ENCODE data around the gene BEND4.

BEND4 gene

GRCh38 chr4:42172921-42173320 lies 20.5 kb upstream of the BEND4 start:
- ATAC-seq = no peak
- TF ChIP-seq ZNF8 (CRISPR knock-in tag; IDR thresholded peaks at IDR 0.05) (no peak), ZFP30 (CRISPR knock-in tag; IDR thresholded peaks at IDR 0.05) (no peak), ZNF565 (CRISPR knock-in tag; conservative IDR thresholded peaks at IDR 0.05; ENCODE audit: low read depth) (no peak), CSDC2 (CRISPR knock-in tag; IDR thresholded peaks at IDR 0.05) (no peak), PATZ1 (CRISPR knock-in tag; IDR thresholded peaks at IDR 0.05; ENCODE audit: borderline replicate concordance) (no peak), POU6F1 (CRISPR knock-in tag; IDR thresholded peaks at IDR 0.05; ENCODE audit: borderline replicate concordance, low read depth) (no peak), RARB (CRISPR knock-in tag; IDR thresholded peaks at IDR 0.05) (no peak), PPARA (CRISPR knock-in tag; IDR thresholded peaks at IDR 0.05; ENCODE audit: borderline replicate concordance) (no peak), OSR1 (CRISPR knock-in tag; IDR thresholded peaks at IDR 0.05) (no peak)
- TF ChIP-seq, protein P1, sequence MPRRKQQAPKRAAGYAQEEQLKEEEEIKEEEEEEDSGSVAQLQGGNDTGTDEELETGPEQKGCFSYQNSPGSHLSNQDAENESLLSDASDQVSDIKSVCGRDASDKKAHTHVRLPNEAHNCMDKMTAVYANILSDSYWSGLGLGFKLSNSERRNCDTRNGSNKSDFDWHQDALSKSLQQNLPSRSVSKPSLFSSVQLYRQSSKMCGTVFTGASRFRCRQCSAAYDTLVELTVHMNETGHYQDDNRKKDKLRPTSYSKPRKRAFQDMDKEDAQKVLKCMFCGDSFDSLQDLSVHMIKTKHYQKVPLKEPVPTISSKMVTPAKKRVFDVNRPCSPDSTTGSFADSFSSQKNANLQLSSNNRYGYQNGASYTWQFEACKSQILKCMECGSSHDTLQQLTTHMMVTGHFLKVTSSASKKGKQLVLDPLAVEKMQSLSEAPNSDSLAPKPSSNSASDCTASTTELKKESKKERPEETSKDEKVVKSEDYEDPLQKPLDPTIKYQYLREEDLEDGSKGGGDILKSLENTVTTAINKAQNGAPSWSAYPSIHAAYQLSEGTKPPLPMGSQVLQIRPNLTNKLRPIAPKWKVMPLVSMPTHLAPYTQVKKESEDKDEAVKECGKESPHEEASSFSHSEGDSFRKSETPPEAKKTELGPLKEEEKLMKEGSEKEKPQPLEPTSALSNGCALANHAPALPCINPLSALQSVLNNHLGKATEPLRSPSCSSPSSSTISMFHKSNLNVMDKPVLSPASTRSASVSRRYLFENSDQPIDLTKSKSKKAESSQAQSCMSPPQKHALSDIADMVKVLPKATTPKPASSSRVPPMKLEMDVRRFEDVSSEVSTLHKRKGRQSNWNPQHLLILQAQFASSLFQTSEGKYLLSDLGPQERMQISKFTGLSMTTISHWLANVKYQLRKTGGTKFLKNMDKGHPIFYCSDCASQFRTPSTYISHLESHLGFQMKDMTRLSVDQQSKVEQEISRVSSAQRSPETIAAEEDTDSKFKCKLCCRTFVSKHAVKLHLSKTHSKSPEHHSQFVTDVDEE (CRISPR knock-in tag; IDR thresholded peaks at IDR 0.05) = no peak
- TF ChIP-seq, protein P2, sequence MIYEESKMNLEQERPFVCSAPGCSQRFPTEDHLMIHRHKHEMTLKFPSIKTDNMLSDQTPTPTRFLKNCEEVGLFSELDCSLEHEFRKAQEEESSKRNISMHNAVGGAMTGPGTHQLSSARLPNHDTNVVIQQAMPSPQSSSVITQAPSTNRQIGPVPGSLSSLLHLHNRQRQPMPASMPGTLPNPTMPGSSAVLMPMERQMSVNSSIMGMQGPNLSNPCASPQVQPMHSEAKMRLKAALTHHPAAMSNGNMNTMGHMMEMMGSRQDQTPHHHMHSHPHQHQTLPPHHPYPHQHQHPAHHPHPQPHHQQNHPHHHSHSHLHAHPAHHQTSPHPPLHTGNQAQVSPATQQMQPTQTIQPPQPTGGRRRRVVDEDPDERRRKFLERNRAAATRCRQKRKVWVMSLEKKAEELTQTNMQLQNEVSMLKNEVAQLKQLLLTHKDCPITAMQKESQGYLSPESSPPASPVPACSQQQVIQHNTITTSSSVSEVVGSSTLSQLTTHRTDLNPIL (CRISPR knock-in tag; IDR thresholded peaks at IDR 0.05; ENCODE audit: low read depth) = no peak

DNA sequence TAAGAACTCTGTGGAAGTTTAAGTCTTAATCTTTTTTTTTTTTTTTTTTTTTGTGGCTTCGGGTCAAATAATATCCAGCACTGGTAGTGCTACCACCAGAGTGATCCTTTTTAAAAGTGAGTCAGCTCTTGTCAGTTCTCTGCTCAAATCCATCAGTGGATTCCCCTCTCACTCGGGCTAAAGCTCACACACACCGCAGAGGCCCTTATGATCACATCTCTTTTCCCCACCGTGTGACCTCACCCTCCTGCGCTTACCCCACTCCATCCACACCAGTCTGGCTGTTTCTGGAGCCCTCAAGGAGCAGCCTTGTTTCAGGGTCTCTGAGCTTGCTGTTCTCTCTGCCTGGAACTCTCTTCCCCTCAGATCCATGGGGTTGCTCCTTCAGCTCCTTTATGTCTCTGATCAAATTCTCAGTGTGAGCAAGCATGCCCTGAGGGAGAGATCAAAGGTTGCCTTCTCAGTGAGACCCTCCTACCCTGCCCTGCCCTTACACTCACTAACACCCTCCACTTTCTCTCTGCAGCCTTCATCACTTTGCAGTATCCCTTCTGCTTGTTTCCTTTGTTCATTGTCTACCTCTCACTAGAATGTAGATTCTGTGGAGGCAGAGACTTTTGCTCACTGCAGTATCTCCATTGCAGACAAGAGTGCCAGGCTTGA lies 19.8 kb upstream of the BEND4 start:
- no peak for ATAC-seq
- TF ChIP-seq TCF4 (CRISPR knock-in tag; IDR thresholded peaks at IDR 0.05; ENCODE audit: borderline replicate concordance) = no peak
- TF ChIP-seq, protein P1 (CRISPR knock-in tag; IDR thresholded peaks at IDR 0.05) = no peak
- no peak for TF ChIP-seq SNAI2 (CRISPR knock-in tag; IDR thresholded peaks at IDR 0.05)
- no peak for TF ChIP-seq ZNF565 (CRISPR knock-in tag; conservative IDR thresholded peaks at IDR 0.05; ENCODE audit: low read depth)
- TF ChIP-seq ZNF70 (CRISPR knock-in tag; IDR thresholded peaks at IDR 0.05) = no peak
- no peak for TF ChIP-seq OSR1 (CRISPR knock-in tag; IDR thresholded peaks at IDR 0.05)
- TF ChIP-seq, protein P3, sequence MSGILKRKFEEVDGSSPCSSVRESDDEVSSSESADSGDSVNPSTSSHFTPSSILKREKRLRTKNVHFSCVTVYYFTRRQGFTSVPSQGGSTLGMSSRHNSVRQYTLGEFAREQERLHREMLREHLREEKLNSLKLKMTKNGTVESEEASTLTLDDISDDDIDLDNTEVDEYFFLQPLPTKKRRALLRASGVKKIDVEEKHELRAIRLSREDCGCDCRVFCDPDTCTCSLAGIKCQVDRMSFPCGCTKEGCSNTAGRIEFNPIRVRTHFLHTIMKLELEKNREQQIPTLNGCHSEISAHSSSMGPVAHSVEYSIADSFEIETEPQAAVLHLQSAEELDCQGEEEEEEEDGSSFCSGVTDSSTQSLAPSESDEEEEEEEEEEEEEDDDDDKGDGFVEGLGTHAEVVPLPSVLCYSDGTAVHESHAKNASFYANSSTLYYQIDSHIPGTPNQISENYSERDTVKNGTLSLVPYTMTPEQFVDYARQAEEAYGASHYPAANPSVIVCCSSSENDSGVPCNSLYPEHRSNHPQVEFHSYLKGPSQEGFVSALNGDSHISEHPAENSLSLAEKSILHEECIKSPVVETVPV (CRISPR knock-in tag; IDR thresholded peaks at IDR 0.05) = no peak
- TF ChIP-seq PPARA (CRISPR knock-in tag; IDR thresholded peaks at IDR 0.05; ENCODE audit: borderline replicate concordance) = no peak
- no peak for TF ChIP-seq RARB (CRISPR knock-in tag; IDR thresholded peaks at IDR 0.05)
- TF ChIP-seq POU6F1 (CRISPR knock-in tag; IDR thresholded peaks at IDR 0.05; ENCODE audit: borderline replicate concordance, low read depth) = no peak
- no peak for TF ChIP-seq ARNTL (CRISPR knock-in tag; IDR thresholded peaks at IDR 0.05; ENCODE audit: borderline replicate concordance, low read depth)
- no peak for TF ChIP-seq ZC3H10 (CRISPR knock-in tag; IDR thresholded peaks at IDR 0.05)

Data from SK-N-SH treated with all-trans-retinoic acid at 6 μM for 48 hours (cell line).